ENCODE results near the gene CHURC1.

DNA sequence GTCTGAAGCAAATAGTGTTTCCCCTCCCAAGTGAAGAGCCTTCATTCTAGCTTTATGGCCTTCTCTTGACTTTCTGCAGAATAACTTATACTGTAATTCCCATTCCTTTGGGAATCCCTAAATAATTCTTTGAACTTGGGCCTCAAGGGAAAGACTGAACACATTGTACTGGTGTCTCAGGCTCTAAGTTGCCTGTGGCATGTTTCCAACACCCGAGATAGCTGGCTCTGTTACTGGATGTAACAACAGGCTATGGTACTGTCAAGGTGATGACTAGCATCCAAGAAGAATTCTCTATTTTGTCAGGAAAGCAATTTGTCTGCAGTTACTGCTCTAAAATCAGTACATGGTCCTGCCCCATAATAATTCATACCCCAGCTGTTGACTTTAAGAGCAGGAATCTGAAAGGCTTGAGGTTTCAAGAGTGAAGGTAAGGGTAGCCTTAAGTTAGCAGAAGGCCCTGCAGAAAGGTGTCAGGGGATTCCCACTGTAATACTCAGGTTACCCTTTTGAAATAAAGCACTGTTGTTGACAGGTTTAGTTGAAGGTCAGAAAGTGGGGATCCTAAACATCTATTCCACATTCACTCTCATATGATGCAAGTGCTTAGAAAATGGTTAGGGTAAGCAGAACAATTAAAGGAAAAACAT is 23.0 kb downstream of the CHURC1 start:
- TF ChIP-seq, protein P1, sequence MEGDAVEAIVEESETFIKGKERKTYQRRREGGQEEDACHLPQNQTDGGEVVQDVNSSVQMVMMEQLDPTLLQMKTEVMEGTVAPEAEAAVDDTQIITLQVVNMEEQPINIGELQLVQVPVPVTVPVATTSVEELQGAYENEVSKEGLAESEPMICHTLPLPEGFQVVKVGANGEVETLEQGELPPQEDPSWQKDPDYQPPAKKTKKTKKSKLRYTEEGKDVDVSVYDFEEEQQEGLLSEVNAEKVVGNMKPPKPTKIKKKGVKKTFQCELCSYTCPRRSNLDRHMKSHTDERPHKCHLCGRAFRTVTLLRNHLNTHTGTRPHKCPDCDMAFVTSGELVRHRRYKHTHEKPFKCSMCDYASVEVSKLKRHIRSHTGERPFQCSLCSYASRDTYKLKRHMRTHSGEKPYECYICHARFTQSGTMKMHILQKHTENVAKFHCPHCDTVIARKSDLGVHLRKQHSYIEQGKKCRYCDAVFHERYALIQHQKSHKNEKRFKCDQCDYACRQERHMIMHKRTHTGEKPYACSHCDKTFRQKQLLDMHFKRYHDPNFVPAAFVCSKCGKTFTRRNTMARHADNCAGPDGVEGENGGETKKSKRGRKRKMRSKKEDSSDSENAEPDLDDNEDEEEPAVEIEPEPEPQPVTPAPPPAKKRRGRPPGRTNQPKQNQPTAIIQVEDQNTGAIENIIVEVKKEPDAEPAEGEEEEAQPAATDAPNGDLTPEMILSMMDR (IDR thresholded peaks at IDR 0.05; ENCODE audit: low read length): no peak
- TF ChIP-seq EZH2 (IDR thresholded peaks at IDR 0.05; ENCODE audit: borderline replicate concordance, low read length): no peak

All from OCI-LY1 (cell line).